NCI-H1417 (cell line): ENCODE measurements around the gene HDGFL3.
"Not testable (repeated sequence)": the region's sequence is repeated elsewhere in the genome, so short reads cannot be mapped to it uniquely, and the experiment has no call there.

Experiments
- DNase-seq, 3 experiments: peaks; one replicate each; lab custom pipeline; 2025; lab: John Stamatoyannopoulos, UW

Gene HDGFL3

DNA sequence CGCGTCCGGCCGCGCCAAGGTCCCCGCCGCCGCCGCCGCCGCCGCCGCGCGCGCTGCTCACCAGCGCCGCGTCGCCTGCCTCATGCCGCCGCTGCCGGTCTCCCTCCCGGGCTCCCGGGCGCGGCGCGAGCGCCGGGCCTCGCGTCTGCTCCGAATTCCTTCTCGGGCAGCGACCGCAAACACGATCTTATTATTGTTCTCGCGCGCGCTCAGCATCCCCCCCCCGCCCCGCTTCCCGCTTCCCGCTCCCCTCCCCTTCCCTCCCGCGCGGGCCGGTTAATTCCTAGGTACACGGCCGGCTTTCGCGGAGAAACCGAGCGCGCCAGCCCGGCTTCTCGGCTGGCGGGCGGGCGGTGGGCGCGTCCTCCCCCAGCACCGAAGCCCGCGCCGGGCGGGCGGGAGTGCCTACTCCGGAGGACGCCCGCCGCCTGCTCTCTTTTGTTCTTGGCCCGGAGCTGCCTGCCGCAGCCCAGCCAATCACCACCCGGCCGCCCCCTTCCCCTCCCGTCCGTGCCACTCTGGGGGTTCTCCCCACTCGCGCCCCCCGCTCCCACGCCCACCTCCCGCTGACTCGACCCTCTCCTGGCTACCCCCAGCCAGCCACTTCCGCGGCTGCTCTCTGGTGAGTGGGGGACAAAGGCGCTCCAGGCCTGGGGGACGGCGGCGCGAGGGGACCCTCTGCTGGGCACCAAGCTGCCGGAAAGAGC, at the start of gene HDGFL3:
HDGFL3 (minus strand) TSS at position 164 of the 707 bp plus-strand sequence. CDS start 409 bp downstream, outside the sequence.
- peak; percentile 40 to 94 (median 94) for DNase-seq

DNA sequence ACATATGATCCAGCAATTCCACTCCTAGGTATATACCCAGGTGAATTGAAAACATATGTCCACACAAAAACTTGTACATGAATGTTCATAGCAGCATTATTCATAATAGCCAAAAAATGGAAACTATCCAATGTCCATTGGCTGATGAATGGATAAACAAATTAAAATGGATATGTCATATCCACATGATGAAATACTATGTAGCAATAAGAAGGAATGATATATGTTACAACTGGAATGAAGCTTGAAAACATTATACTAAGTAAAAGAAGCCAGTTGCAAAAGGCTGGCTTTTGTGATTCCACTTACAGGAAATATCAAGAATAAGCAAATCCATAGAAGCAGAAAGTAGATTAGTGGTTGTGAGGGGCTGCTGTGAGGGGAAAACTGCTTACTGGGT, 43.2 kb upstream of the HDGFL3 start:
- no peak for DNase-seq

DNA sequence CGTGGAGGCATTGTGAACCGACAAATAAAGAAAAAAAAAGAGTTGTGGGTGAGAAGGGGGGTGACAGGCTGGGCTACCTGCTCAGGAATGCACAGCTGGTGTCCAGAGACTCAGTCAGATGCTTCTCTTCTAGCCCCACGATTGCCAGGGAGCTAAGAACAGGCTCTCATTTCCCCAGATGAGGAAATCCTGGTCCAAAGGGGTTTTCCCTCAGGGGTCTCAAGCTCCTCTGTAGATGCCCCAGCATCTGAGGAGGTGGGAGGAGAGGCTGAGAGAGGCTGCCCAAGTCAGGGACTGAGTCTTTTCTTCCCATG, 41.4 kb upstream of the HDGFL3 start:
- no peak for DNase-seq

- DNase-seq = peak; percentile 63 to 89 (median 64)
Measured at GRCh38 chr15:83248151-83249029, 40.8 kb upstream of the HDGFL3 start.

DNA sequence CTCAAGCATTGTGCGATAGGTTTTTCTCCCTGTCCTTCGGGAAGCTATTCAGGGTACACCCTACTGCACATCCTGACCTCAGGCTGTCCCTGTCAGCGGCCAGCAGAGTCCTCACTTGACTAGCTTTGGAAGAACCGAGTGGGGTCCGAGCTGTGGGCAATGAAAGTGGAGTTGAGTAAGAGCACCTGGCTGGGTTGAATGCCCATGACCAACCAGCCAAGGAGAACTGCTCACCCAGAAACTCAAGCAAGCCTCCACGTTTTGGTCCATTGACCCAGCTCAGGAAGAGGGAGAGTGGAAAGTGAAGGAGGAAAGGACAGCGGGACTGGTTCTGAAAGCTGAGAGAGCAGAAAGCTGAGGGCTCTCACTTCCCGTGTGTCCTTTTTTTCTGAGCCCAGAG, 36.0 kb upstream of the HDGFL3 start:
- no peak for DNase-seq

DNA sequence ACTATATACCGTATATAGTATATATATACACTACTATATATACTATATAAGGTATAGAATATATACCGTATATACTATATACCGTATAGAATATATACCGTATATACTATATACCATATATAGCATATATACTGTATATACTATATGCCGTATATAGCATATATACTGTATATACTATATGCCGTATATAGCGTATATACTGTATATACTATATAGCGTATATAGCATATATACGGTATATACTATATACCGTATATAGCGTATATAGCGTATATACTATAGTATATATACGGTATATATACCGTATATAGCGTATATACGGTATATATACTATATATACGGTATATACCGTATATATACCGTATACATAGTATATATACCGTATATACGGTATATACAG, 22.6 kb upstream of the HDGFL3 start:
- DNase-seq = no peak

DNA sequence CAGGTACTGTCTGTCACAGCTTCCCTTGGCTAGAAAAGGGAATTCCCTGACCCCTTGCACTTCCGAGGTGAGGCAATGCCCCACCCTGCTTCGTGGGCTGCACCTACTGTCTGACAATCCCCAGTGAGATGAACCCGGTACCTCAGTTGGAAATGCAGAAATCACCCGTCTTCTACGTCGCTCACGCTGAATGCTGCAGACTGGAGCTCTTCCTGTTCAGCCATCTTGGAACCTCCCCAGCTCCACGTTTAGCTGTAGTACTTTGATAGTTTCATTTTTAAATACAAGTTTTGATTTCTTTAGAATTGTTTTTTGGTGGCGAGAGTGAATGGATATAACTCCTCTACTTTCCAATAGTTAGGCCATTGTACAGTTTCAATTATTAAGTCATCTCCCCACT, 17.8 kb upstream of the HDGFL3 start:
- no peak for DNase-seq

- DNase-seq = not testable (repeated sequence)
Measured at GRCh38 chr15:83221781-83222180, 14.2 kb upstream of the HDGFL3 start.

GRCh38 chr15:83219026-83219425, 11.4 kb upstream of the HDGFL3 start:
- DNase-seq = no peak

DNA sequence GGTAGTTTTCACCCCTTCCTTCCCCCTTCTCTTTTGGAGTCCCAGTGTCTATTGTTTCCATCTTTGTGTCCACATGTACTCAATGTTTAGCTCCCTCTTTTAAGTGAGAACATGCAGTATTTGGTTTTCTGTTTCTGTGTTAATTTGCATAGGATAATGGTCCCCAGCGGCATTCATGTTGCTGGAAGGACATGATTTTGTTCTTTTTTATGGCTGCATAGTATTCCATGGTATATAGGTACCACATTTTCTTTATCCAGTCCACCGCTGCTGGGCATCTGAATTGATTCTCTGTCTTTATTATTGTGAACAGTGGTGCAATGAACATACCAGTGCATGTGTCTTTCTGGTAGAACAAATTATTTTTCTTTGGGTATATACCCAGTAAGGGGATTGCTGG, 7.7 kb upstream of the HDGFL3 start:
- DNase-seq = no peak

DNA sequence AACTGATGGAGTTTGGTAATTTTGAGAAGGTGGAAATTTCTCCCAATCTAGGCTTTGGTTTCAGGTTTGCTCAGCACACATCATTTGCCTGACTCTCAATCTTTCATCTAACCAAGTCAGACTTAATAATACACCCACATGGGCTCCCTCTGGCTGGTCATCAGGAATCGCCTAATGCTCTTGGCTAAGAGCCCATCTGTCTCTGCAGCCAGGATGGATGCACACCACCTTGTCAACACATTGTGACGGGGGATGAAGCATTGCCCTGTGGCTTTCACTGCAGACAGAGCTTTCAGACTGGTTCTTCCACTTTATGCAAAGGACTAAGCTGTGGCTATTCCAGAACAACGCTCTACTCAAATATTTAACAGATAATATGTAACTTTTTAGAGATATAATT, 3.0 kb upstream of the HDGFL3 start:
- DNase-seq = peak in 2 of 3 experiments; percentile 66 to 91

GRCh38 chr15:83209333-83209732, 1.7 kb upstream of the HDGFL3 start:
- peak in 1 of 3 experiments; percentile 34 for DNase-seq

- no peak for DNase-seq
Measured at GRCh38 chr15:83208367-83208661, 691 bp upstream of the HDGFL3 start.

- DNase-seq = peak; percentile 33 to 86 (median 85)
Measured at GRCh38 chr15:83207009-83207659, 489 bp downstream of the HDGFL3 start.

DNA sequence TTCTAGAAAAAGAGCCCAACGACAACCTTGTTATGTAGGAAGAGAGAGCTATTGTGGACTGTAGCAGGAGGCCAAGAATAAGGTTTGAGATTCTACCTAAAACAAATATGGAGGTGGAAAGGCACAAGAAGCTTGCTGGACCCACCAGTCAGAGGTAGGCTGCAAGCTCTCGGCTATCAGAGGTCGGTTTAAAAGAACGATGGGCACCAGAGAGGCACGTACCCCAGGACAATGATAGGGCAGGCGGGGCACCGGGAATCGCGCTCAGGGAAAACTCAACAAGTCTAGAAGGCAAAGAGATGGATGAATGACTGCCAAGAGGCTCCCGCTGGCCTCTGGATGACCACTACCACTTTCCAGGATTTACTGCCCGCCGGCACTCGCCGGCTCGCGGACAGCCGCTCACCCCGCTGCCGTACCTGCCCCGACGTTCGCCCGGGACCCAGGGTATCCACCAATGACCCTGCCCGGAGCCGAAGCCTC, 1.1 kb downstream of the HDGFL3 start:
- DNase-seq = peak in 1 of 3 experiments; percentile 80

GRCh38 chr15:83205725-83206324, 1.8 kb downstream of the HDGFL3 start:
- peak in 2 of 3 experiments; percentile 20 to 64 for DNase-seq

DNA sequence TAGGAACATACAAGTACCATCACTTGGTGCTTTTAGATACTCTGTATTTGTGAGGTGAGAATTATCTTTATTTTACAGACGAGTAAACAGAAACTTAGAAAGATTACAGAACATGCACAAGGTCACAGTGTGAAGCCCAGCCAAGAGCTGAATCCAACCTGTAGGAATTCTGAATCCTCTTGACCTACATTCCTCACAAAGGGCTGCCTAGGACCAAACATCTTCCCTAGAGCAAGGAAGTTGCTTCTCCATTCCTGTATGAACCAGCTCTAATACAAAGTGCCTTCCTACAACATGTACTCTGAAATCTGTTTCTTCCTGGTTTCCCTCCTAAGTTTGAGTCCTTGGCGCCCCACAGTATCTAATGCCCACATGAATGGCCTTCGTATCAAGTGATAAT, 2.9 kb downstream of the HDGFL3 start:
- DNase-seq = no peak

GRCh38 chr15:83203543-83203942, 4.1 kb downstream of the HDGFL3 start:
- no peak for DNase-seq

GRCh38 chr15:83200589-83200988, 7.0 kb downstream of the HDGFL3 start:
- DNase-seq = no peak

GRCh38 chr15:83200162-83200561, 7.5 kb downstream of the HDGFL3 start:
- DNase-seq = no peak

- no peak for DNase-seq
Measured at GRCh38 chr15:83199288-83199687, 8.3 kb downstream of the HDGFL3 start.

DNA sequence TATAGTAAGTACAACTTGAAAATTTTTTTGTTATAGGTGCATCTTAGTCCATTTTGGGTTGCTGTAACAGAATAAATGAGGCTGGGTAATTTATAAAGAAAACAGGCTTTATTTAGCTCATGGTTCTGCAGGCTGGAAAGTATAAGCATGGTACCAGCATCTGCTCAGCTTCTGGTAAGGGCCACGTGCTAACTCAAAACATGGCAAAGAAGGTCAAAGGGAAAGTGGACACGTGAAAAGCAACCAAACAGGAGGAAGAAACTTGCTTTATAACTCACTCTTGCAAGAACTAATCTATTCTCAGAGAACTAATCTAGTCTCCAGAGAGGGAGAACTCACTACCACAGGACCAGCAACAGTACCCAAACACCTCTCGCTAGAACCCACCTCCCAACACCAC, 9.1 kb downstream of the HDGFL3 start:
- DNase-seq = no peak
